Loucy (cell line): ENCODE results near the gene INPP4B.

Experiments
- H2AFZ ChIP-seq: fragments of 200-600 bp; sonication (generic); 2 replicates; pipeline ENCODE4 v1.6.0; 2016; ENCODE audit warnings: antibody characterized with exemption, mild to moderate bottlenecking, low read length, moderate library complexity
- H3F3A ChIP-seq: fragments of 200-600 bp; 2 replicates; pipeline ENCODE4 v1.6.0; 2016; ENCODE audit warnings: antibody characterized with exemption, low read depth, mild to moderate bottlenecking
- H3K27me3 ChIP-seq: fragments of 200-600 bp; sonication (generic); 2 replicates; pipeline ENCODE4 v1.6.1; 2014; ENCODE audit warnings: low read length, mild to moderate bottlenecking; ENCODE audit not compliant: insufficient read depth, poor library complexity, severe bottlenecking
- H3K36me3 ChIP-seq: fragments of 200-600 bp; sonication (generic); 2 replicates; pipeline ENCODE4 v1.6.1; 2016; ENCODE audit warnings: low read length; ENCODE audit not compliant: insufficient read depth
- H3K4me1 ChIP-seq: fragments of 200-600 bp; sonication (generic); 2 replicates; pipeline ENCODE4 v1.5.1; 2014; ENCODE audit warnings: low read length, mild to moderate bottlenecking; ENCODE audit not compliant: insufficient read depth, poor library complexity, severe bottlenecking
- H3K4me2 ChIP-seq: fragments of 200-600 bp; sonication (generic); 2 replicates; pipeline ENCODE4 v1.6.0; 2014; ENCODE audit warnings: antibody characterized with exemption, low read length, low read depth, mild to moderate bottlenecking; ENCODE audit not compliant: poor library complexity, severe bottlenecking
- H3K4me3 ChIP-seq: fragments of 200-600 bp; sonication (generic); 2 replicates; pipeline ENCODE4 v1.5.1; 2014; ENCODE audit warnings: low read length, mild to moderate bottlenecking, mixed read lengths; ENCODE audit not compliant: poor library complexity, severe bottlenecking
- H3K79me2 ChIP-seq: fragments of 200-600 bp; sonication (generic); 2 replicates; pipeline ENCODE4 v1.6.1; 2014; ENCODE audit warnings: low read length; ENCODE audit not compliant: insufficient read depth
- H3K9ac ChIP-seq: fragments of 200-600 bp; sonication (generic); 2 replicates; pipeline ENCODE4 v1.6.0; 2014; ENCODE audit warnings: mild to moderate bottlenecking, low read depth, low read length, moderate library complexity; ENCODE audit not compliant: poor library complexity, severe bottlenecking
- H3K9me2 ChIP-seq: fragments of 200-600 bp; sonication (generic); replicated peaks from 2 replicates; pipeline ENCODE4 v1.6.1; 2016; ENCODE audit warnings: low read depth, low read length, mixed read lengths
- H3K9me3 ChIP-seq: fragments of 200-600 bp; sonication (generic); 2 replicates; pipeline ENCODE4 v1.6.1; 2014; ENCODE audit warnings: mild to moderate bottlenecking, antibody characterized with exemption, low read length, low read depth; ENCODE audit not compliant: insufficient read depth
- H4K20me1 ChIP-seq: fragments of 200-600 bp; sonication (generic); 2 replicates; pipeline ENCODE4 v1.6.0; 2014; ENCODE audit warnings: antibody characterized with exemption, low read length, mild to moderate bottlenecking; ENCODE audit not compliant: insufficient read depth, poor library complexity, severe bottlenecking
- EZH2phosphoT487 ChIP-seq: fragments of 200-600 bp; IDR thresholded peaks from 2 replicates; pipeline ENCODE4 v1.6.1; 2018; ENCODE audit warnings: antibody characterized with exemption, mild to moderate bottlenecking, moderate library complexity, borderline replicate concordance
- TF ChIP-seq, protein P1 (sequence below): fragments of 200-600 bp; sonication (generic); conservative IDR thresholded peaks from 2 replicates; pipeline ENCODE4 v1.5.1; 2014; ENCODE audit warnings: mild to moderate bottlenecking, antibody characterized with exemption, low read length

INPP4B gene

DNA sequence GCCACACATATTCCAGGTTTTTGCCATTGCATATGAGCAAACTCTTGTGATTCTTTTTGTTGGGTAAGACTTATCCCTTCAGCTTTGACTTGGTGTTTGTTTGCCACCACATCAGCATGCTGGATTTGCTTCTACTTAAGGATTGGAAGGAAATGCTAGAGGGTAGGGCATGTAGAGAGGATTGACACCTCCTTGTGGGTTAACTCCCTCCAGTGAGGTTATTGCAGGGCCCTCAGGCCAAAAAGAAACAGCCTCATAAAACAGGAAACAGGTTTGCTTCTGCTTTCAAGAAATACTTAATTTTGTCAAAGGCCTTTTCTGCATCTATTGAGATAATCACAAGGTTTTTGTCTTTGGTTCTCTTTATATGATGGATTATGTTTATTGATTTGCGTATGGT is 15.2 kb upstream of the INPP4B start:
- Histone ChIP-seq H3K36me3 (no peaks in the 10 kb centered on the region), H3K4me3 (no peak overlapping the region), H2AFZ (no peak overlapping the region), H3K9me2 (no peaks in the 10 kb centered on the region), H3K27me3 (no peaks in the 10 kb centered on the region), H3F3A (no peaks in the 10 kb centered on the region), H3K9me3 (no peaks in the 10 kb centered on the region), H3K4me1 (peaks cover 34% of the 10 kb centered on the region), H3K4me2 (no peak overlapping the region), H3K9ac (no peak overlapping the region), H3K79me2 (no peaks in the 10 kb centered on the region), H4K20me1 (no peaks in the 10 kb centered on the region)
- TF ChIP-seq EZH2phosphoT487, result no peak
- TF ChIP-seq, protein P1, sequence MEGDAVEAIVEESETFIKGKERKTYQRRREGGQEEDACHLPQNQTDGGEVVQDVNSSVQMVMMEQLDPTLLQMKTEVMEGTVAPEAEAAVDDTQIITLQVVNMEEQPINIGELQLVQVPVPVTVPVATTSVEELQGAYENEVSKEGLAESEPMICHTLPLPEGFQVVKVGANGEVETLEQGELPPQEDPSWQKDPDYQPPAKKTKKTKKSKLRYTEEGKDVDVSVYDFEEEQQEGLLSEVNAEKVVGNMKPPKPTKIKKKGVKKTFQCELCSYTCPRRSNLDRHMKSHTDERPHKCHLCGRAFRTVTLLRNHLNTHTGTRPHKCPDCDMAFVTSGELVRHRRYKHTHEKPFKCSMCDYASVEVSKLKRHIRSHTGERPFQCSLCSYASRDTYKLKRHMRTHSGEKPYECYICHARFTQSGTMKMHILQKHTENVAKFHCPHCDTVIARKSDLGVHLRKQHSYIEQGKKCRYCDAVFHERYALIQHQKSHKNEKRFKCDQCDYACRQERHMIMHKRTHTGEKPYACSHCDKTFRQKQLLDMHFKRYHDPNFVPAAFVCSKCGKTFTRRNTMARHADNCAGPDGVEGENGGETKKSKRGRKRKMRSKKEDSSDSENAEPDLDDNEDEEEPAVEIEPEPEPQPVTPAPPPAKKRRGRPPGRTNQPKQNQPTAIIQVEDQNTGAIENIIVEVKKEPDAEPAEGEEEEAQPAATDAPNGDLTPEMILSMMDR, result no peak

DNA sequence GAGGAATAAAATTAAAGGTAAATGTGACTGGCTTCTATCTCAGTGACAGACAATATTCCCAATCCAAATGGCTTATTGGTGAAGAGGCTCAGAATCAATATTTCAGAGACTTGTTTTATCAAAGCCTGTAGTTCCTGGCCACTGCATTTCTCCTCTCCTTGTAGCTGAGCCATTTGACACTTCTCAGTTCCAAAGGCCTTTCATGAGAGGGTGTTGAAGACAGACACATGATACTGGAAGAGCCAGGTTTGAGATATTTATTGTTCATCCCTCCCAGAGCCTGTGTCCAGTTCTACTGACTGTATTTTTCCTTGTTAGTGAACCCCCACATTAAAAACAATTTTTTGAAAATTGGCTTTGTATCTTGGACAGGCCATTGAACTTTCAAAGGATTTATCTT is 12.9 kb upstream of the INPP4B start:
- Histone ChIP-seq H3K9me2 (no peaks in the 10 kb centered on the region), H2AFZ (no peak overlapping the region; the same call in 1 of the 2 replicates), H3K9me3 (no peaks in the 10 kb centered on the region), H3K4me1 (peaks cover 37% of the 10 kb centered on the region), H3K27me3 (no peaks in the 10 kb centered on the region), H3K9ac (no peak overlapping the region), H3K36me3 (no peaks in the 10 kb centered on the region), H3F3A (no peaks in the 10 kb centered on the region), H3K4me3 (no peak overlapping the region), H3K79me2 (no peaks in the 10 kb centered on the region), H3K4me2 (peak overlapping the region; percentile 6), H4K20me1 (no peaks in the 10 kb centered on the region)
- TF ChIP-seq EZH2phosphoT487, result no peak
- TF ChIP-seq, protein P1, result no peak

DNA sequence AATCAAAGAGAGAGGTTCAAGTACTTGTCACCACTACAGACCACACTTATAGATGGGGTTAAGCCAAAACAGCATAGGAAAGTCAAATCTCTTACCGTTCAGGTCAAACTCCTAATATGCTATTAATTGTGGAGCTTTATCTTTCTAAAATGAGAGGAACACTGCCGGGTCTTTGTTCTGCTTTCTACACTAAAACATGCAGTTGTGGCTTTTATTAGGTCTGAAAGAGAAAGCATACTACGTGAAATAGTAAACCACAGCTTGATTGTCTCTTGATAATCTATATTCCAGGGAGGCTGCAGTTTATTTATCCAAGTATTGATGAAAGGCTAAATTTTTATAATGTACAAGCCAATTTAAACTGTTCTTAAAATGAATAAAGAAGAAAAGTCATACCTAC is 12.3 kb upstream of the INPP4B start:
- no peak overlapping the region for H3K9ac ChIP-seq
- peak overlapping the region; percentile 32; the same call in 1 of the 2 replicates for H2AFZ ChIP-seq
- H4K20me1 ChIP-seq, result no peaks in the 10 kb centered on the region
- no peak overlapping the region for H3K4me3 ChIP-seq
- no peaks in the 10 kb centered on the region for H3F3A ChIP-seq
- TF ChIP-seq, protein P1, result no peak
- TF ChIP-seq EZH2phosphoT487, result no peak
- H3K36me3 ChIP-seq, result no peaks in the 10 kb centered on the region
- peaks cover 37% of the 10 kb centered on the region for H3K4me1 ChIP-seq
- H3K4me2 ChIP-seq, result peak overlapping the region; percentile 6
- no peaks in the 10 kb centered on the region for H3K27me3 ChIP-seq
- H3K9me2 ChIP-seq, result no peaks in the 10 kb centered on the region
- no peaks in the 10 kb centered on the region for H3K9me3 ChIP-seq
- H3K79me2 ChIP-seq, result no peaks in the 10 kb centered on the region
